Endothelial cell of umbilical vein (primary cell): ENCODE results near the gene KLF15.

Experiments
- CTCF ChIP-seq, 2 donors: IDR thresholded peaks; 1 replicate in 1 of 2; 2 replicates in 1 of 2; pipeline ENCODE4 v1.5.1; 2011; ENCODE audit warnings: low read length in 2 of 2, mild to moderate bottlenecking in 2 of 2, moderate library complexity in 2 of 2, control low read depth in 1 of 2, inconsistent platforms in 1 of 2, low read depth in 1 of 2; ENCODE audit not compliant: insufficient read depth in 1 of 2; ENCODE audit errors: extremely low read depth in 1 of 2
- GATA2 ChIP-seq: IDR thresholded peaks from 2 replicates; pipeline ENCODE4 v1.7.0; 2011; ENCODE audit warnings: low read depth, mild to moderate bottlenecking, moderate library complexity, mixed read lengths, low read length; ENCODE audit not compliant: insufficient read length, insufficient read depth
- JUN ChIP-seq: IDR thresholded peaks from 2 replicates; pipeline ENCODE4 v1.6.1; 2011; ENCODE audit warnings: borderline replicate concordance, low read depth; ENCODE audit not compliant: insufficient read length, insufficient read depth
- POLR2A ChIP-seq: IDR thresholded peaks from 2 replicates; pipeline ENCODE4 v1.6.1; 2012; ENCODE audit warnings: low read depth, mild to moderate bottlenecking, control low read depth, low read length
- POLR2AphosphoS5 ChIP-seq: IDR thresholded peaks from 2 replicates; pipeline ENCODE4 v1.6.1; 2012; ENCODE audit warnings: low read depth, mild to moderate bottlenecking, control low read depth, low read length, moderate library complexity; ENCODE audit not compliant: insufficient read depth

- TF ChIP-seq CTCF (IDR thresholded peaks at IDR 0.05; ENCODE audit: extremely low read depth in 1 of 2, insufficient read depth in 1 of 2, low read depth in 1 of 2, low read length in 2 of 2) (no peak), POLR2A (no peak), POLR2AphosphoS5 (no peak), GATA2 (no peak), JUN (no peak)
Measured at GRCh38 chr3:126396536-126396935, 39.3 kb upstream of the KLF15 start.
